Measurements from ENCODE around the gene SYNGR2. TPM values are rescaled to one million over a fixed set of nuclear protein-coding genes. Genes with fewer than 3 reads are reported as not detected.

The SYNGR2 gene
- polyA plus RNA-seq, 3 donors: 270 to 402 (median 350) TPM

DNA sequence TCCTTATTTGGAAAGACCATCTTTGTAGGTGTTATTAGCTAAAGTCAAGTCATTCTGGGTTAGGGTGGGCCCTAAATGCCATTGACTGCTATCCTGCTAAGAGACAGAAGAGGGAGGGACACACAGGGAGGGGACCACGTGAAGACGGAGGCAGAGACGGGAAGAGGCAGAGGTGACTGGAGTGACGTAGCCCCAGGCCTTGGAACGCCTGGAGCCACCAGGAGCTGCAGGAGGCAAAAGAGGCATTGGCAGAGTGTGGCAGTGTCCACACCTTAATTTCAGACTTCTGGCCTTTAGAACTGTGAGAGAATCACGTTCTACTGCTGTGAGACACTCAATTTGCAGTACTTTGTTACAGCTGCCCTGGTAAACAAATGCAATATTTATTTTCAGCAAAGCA lies 32.1 kb downstream of the SYNGR2 start:
- no peak overlapping the region for H3K4me3 Mint-ChIP-seq
- H3K27ac Mint-ChIP-seq: peak overlapping the region; percentile 95 to 99 (median 98)
- peak overlapping the region; percentile 84 to 91 for H3K27ac ChIP-seq (ENCODE audit: low read depth in 1 of 2, low read length in 2 of 2)

DNA sequence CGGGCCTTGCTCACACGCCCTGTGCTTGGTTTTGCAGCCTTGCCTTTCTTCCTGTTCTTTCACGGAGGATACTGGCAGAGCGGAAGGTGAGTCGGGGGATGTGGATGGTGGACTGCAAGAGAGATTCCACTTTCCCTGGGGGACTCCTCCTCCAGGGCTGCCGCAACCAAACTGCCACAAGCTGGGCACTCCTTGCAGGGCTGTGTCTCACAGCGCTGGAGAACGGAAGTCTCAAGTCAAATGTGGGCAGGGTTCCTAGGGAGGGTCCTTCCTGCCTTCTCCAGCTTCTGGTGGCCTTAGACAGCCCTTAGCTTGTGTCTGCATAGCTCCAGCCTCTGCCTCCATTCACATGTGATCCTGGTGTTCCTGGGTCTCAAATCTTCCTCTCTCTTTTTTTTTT lies 34.3 kb downstream of the SYNGR2 start:
- H3K27me3 Mint-ChIP-seq (ENCODE audit: low read depth in 3 of 3): peaks cover 0 to 3% (median 0%) of the 10 kb centered on the region in 3 donors
- TF ChIP-seq, protein P1, sequence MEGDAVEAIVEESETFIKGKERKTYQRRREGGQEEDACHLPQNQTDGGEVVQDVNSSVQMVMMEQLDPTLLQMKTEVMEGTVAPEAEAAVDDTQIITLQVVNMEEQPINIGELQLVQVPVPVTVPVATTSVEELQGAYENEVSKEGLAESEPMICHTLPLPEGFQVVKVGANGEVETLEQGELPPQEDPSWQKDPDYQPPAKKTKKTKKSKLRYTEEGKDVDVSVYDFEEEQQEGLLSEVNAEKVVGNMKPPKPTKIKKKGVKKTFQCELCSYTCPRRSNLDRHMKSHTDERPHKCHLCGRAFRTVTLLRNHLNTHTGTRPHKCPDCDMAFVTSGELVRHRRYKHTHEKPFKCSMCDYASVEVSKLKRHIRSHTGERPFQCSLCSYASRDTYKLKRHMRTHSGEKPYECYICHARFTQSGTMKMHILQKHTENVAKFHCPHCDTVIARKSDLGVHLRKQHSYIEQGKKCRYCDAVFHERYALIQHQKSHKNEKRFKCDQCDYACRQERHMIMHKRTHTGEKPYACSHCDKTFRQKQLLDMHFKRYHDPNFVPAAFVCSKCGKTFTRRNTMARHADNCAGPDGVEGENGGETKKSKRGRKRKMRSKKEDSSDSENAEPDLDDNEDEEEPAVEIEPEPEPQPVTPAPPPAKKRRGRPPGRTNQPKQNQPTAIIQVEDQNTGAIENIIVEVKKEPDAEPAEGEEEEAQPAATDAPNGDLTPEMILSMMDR (IDR thresholded peaks at IDR 0.05): no peak

More for the DNA sequence above, 32.1 kb downstream of the SYNGR2 start:
- DNase-seq: no peak
- Histone ChIP-seq H3K79me2 (ENCODE audit: insufficient read depth, low read length) (no peaks in the 10 kb centered on the region), H3K4me1 (ENCODE audit: control insufficient read depth in 1 of 2, insufficient read depth in 2 of 2, low read length in 2 of 2) (peaks cover 28 to 30% of the 10 kb centered on the region in 2 donors), H2AFZ (ENCODE audit: insufficient read depth, low read depth, low read length, poor library complexity, severe bottlenecking) (no peak overlapping the region), H3K27me3 (ENCODE audit: control insufficient read depth in 2 of 2, insufficient read depth in 2 of 2, low read length in 2 of 2) (no peaks in the 10 kb centered on the region), H4K20me1 (ENCODE audit: insufficient read depth, low read length) (no peaks in the 10 kb centered on the region), H3K9me3 (replicated peaks in 1 of 2; ENCODE audit: control insufficient read depth in 1 of 2, insufficient read depth in 1 of 2, low read length in 2 of 2) (peaks cover 0 to 4% of the 10 kb centered on the region in 2 donors), H3K4me3 (replicated peaks in 1 of 3; ENCODE audit: low read depth in 2 of 3, low read length in 3 of 3) (no peak overlapping the region), H3K9ac (ENCODE audit: insufficient read depth, low read length, poor library complexity, severe bottlenecking) (no peak overlapping the region), H3K4me2 (replicated peaks; ENCODE audit: extremely low read depth, low read length, poor library complexity, severe bottlenecking) (no peak overlapping the region), H3K36me3 (replicated peaks in 1 of 2; ENCODE audit: control insufficient read depth in 1 of 2, insufficient read depth in 2 of 2, low read length in 2 of 2) (peaks cover 8 to 18% of the 10 kb centered on the region in 2 donors)
- TF ChIP-seq, protein P1 (IDR thresholded peaks at IDR 0.05): no peak
- Mint-ChIP-seq H3K36me3 (peaks cover 11 to 19% of the 10 kb centered on the region in 2 donors), H3K27me3 (ENCODE audit: low read depth in 3 of 3) (no peaks in the 10 kb centered on the region), H3K9me3 (peaks cover 0 to 3% (median 0%) of the 10 kb centered on the region in 7 donors), H3K4me1 (peaks cover 21% of the 10 kb centered on the region)
- intact Hi-C loops (cut with micrococcal nuclease): no loop called here
- 94% methylated on average over 6 of the region's 6 CpGs for WGBS (ENCODE audit: insufficient coverage)

More for the DNA sequence above, 34.3 kb downstream of the SYNGR2 start:
- Histone ChIP-seq H3K36me3 (replicated peaks in 1 of 2; ENCODE audit: control insufficient read depth in 1 of 2, insufficient read depth in 2 of 2, low read length in 2 of 2) (peaks cover 5 to 8% of the 10 kb centered on the region in 2 donors), H3K4me1 (ENCODE audit: control insufficient read depth in 1 of 2, insufficient read depth in 2 of 2, low read length in 2 of 2) (peaks cover 25 to 27% of the 10 kb centered on the region in 2 donors), H3K27me3 (ENCODE audit: control insufficient read depth in 2 of 2, insufficient read depth in 2 of 2, low read length in 2 of 2) (no peaks in the 10 kb centered on the region), H3K9me3 (replicated peaks in 1 of 2; ENCODE audit: control insufficient read depth in 1 of 2, insufficient read depth in 1 of 2, low read length in 2 of 2) (peaks cover 0 to 4% of the 10 kb centered on the region in 2 donors), H2AFZ (ENCODE audit: insufficient read depth, low read depth, low read length, poor library complexity, severe bottlenecking) (no peak overlapping the region), H3K79me2 (ENCODE audit: insufficient read depth, low read length) (no peaks in the 10 kb centered on the region), H4K20me1 (ENCODE audit: insufficient read depth, low read length) (no peaks in the 10 kb centered on the region), H3K4me3 (replicated peaks in 1 of 3; ENCODE audit: low read depth in 2 of 3, low read length in 3 of 3) (no peak overlapping the region), H3K9ac (ENCODE audit: insufficient read depth, low read length, poor library complexity, severe bottlenecking) (no peak overlapping the region), H3K4me2 (replicated peaks; ENCODE audit: extremely low read depth, low read length, poor library complexity, severe bottlenecking) (no peak overlapping the region), H3K27ac (ENCODE audit: low read depth in 1 of 2, low read length in 2 of 2) (no peak overlapping the region)
- Mint-ChIP-seq H3K9me3 (peaks cover 0 to 3% (median 0%) of the 10 kb centered on the region in 7 donors), H3K27ac (no peak overlapping the region), H3K4me3 (no peak overlapping the region), H3K36me3 (peaks cover 13 to 16% of the 10 kb centered on the region in 2 donors), H3K4me1 (peaks cover 18% of the 10 kb centered on the region)
- no peak for DNase-seq
- intact Hi-C loops (cut with micrococcal nuclease): no loop called here
- whole genome bisulfite sequencing (ENCODE audit: insufficient coverage): 88% methylated on average over 4 of the region's 8 CpGs

Measured in CD14-positive monocyte (primary cell).